Smooth muscle cell of trachea (primary cell): ENCODE results near the gene RAPGEF2. TPM values are rescaled to one million over a fixed set of nuclear protein-coding genes. Genes with fewer than 3 reads are reported as not detected.

Experiments
- total RNA-seq: library from RNA; depleted of rRNA; stranded (reverse); fragments of >200 nt; gene quantifications from 2 replicates; pipeline ENCODE4 v1.2.1, GENCODE V29; 2014

Gene RAPGEF2, protein sequence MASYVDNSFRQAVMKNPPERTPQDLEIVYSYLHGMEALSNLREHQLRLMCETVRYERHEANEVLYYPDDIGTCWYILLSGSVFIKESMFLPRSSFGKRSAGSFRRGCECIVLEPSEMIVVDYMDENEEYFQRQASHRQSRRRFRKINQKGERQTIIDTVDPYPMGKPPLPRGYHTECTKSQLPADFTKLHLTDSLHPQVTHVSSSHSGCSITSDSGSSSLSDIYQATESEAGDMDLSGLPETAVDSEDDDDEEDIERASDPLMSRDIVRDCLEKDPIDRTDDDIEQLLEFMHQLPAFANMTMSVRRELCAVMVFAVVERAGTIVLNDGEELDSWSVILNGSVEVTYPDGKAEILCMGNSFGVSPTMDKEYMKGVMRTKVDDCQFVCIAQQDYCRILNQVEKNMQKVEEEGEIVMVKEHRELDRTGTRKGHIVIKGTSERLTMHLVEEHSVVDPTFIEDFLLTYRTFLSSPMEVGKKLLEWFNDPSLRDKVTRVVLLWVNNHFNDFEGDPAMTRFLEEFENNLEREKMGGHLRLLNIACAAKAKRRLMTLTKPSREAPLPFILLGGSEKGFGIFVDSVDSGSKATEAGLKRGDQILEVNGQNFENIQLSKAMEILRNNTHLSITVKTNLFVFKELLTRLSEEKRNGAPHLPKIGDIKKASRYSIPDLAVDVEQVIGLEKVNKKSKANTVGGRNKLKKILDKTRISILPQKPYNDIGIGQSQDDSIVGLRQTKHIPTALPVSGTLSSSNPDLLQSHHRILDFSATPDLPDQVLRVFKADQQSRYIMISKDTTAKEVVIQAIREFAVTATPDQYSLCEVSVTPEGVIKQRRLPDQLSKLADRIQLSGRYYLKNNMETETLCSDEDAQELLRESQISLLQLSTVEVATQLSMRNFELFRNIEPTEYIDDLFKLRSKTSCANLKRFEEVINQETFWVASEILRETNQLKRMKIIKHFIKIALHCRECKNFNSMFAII (N-terminal part only)
- total RNA-seq = 27.6 and 36.1 TPM in 2 replicates

DNA sequence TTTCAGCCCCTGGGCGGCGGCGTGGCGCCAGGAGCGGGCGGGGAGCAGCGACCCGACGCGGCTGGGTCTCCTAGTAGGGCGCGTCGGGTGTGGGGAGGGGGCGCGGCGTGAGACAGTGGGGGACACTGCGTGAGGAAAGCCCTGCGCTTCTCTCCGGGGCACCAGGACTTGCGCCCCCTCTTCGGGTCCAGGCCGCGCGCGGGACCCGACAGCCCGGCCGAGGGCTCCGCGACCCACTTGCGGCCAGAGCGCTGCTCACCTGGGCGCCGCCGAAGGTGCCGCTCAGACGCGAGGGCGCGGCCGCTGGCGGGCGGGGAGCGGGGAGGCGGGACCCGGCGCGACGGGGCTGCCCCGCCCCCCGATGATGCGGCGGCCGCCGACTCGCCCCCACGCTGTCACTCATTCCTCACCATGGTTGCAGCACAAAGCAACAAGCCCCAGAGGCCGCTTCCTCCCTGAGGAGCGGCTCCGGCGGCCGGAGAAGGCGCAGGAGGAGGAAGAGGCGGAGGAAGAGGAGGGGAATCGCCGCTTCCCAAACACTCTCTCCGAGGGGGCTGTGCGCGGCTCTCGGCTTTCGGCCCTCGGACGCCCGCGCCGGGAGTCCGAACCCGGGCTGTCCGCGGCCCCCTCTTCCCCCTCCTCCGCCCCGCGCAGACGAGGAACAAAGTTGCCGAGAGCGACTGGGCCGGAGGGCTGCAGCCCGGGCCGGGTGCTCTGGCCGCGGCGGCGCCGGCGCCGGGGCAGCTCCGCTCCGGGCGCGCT lies at the start of gene RAPGEF2:
Gene RAPGEF2, plus strand, starts transcription at position 458 of the 762 bp plus-strand sequence. CDS start 1,084 bp downstream, outside the sequence.

